Measurements from ENCODE around the gene TIRAP.
A peak's percentile ranks its signal among the peaks of the same experiment; 100 is the strongest.

TIRAP gene

DNA sequence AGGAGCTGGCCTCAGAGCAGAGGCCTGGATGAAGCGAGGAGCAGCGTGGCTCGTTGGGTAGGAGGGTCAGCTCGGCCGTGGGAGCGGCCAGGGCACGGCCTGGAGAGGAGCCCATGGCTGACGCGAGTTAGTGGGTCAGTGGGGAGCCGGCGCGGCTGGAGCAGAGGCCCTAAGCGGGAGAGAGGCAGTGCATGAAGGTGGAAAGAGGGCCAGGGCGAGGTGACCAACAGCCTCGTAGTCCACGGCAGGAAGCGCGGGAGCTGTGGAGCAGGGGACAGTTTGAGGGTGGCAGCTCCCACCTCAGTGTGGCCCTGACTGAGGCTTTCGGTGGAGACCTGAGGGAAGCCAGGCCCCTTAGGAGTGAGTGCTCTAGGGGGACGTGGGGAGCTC, 45.1 kb downstream of the TIRAP start:
- no peak overlapping the region for H3K9ac ChIP-seq (ENCODE audit: low read length)
- no peak overlapping the region for H3K23ac ChIP-seq (ENCODE audit: low read length)
- no peak overlapping the region for H4K8ac ChIP-seq (ENCODE audit: low read depth, low read length)
- H3K9me3 ChIP-seq (ENCODE audit: insufficient read depth, low read depth, low read length) = peaks cover 1% of the 10 kb centered on the region
- no peak overlapping the region for H4K91ac ChIP-seq (ENCODE audit: low read depth, low read length)
- H4K12ac ChIP-seq (ENCODE audit: low read depth, low read length) = no peak overlapping the region
- H3K36me3 ChIP-seq (ENCODE audit: control insufficient read depth in 1 of 2, insufficient read depth in 2 of 2, low read length in 2 of 2) = peaks cover 6% of the 10 kb centered on the region in 2 experiments
- peaks cover 5 to 7% of the 10 kb centered on the region in 2 experiments for H3K4me1 ChIP-seq (ENCODE audit: control insufficient read depth in 1 of 2, insufficient read depth in 2 of 2, low read length in 2 of 2)
- H3K4me2 ChIP-seq (ENCODE audit: low read length) = no peak overlapping the region
- H3K27me3 ChIP-seq (ENCODE audit: insufficient read depth, low read length) = no peaks in the 10 kb centered on the region
- no peak overlapping the region for H2AK5ac ChIP-seq (ENCODE audit: low read length)
- H3K79me2 ChIP-seq (ENCODE audit: control insufficient read depth, insufficient read depth, low read length, poor library complexity) = no peaks in the 10 kb centered on the region
- no peak overlapping the region for H2BK120ac ChIP-seq (ENCODE audit: insufficient read depth, low read length, poor library complexity)
- H2AFZ ChIP-seq (ENCODE audit: insufficient read depth, low read length, poor library complexity) = no peak overlapping the region
- H3K4ac ChIP-seq (ENCODE audit: low read depth, low read length) = no peak overlapping the region
- no peak overlapping the region for H3K27ac ChIP-seq (ENCODE audit: low read depth, low read length)
- H2BK5ac ChIP-seq (ENCODE audit: low read depth, low read length, poor library complexity) = no peak overlapping the region
- H2BK12ac ChIP-seq (ENCODE audit: low read length) = no peak overlapping the region
- no peak overlapping the region for H3K18ac ChIP-seq (ENCODE audit: low read length)
- no peak for DNase-seq
- no peaks in the 10 kb centered on the region for H3K79me1 ChIP-seq (ENCODE audit: low read length)
- WGBS (ENCODE audit: extremely low coverage, insufficient coverage, insufficient read length) = no CpG with 5 or more reads among the region's 20 CpGs
- H3K4me3 ChIP-seq (ENCODE audit: low read depth, low read length) = no peak overlapping the region
- H3K14ac ChIP-seq (ENCODE audit: low read length) = no peak overlapping the region

DNA sequence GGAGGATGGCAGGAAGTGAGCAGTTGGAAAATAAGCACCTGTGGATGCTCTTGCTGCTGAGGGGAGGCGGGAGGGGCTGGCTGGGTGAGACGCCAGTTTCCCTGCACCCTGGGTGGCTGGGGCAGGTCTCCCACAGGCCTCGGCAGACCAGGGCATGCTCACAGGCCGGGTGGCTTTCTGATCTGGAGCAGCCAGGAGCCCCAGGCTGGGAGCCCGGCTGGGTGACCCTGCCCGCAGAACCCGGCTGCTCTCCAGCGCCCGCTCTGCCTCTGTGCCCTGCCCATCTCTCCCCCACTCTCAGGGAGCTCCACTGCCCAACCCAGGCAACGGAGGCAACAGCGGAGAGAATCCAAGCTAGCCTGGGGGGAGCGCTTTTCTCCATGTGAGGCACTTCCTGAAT, 45.6 kb downstream of the TIRAP start:
- Histone ChIP-seq H2AK5ac (ENCODE audit: low read length) (no peak overlapping the region), H2BK12ac (ENCODE audit: low read length) (no peak overlapping the region), H3K14ac (ENCODE audit: low read length) (no peak overlapping the region), H3K4ac (ENCODE audit: low read depth, low read length) (no peak overlapping the region), H3K79me2 (ENCODE audit: control insufficient read depth, insufficient read depth, low read length, poor library complexity) (no peaks in the 10 kb centered on the region), H4K8ac (ENCODE audit: low read depth, low read length) (no peak overlapping the region), H2BK5ac (ENCODE audit: low read depth, low read length, poor library complexity) (no peak overlapping the region), H3K36me3 (ENCODE audit: control insufficient read depth in 1 of 2, insufficient read depth in 2 of 2, low read length in 2 of 2) (peaks cover 6% of the 10 kb centered on the region in 2 experiments), H3K23ac (ENCODE audit: low read length) (no peak overlapping the region), H3K18ac (ENCODE audit: low read length) (no peak overlapping the region), H4K91ac (ENCODE audit: low read depth, low read length) (no peak overlapping the region), H3K4me3 (ENCODE audit: low read depth, low read length) (no peak overlapping the region), H3K27me3 (ENCODE audit: insufficient read depth, low read length) (no peaks in the 10 kb centered on the region), H3K9me3 (ENCODE audit: insufficient read depth, low read depth, low read length) (peaks cover 1% of the 10 kb centered on the region), H3K79me1 (ENCODE audit: low read length) (no peaks in the 10 kb centered on the region), H4K12ac (ENCODE audit: low read depth, low read length) (no peak overlapping the region), H3K27ac (ENCODE audit: low read depth, low read length) (no peak overlapping the region), H3K4me1 (ENCODE audit: control insufficient read depth in 1 of 2, insufficient read depth in 2 of 2, low read length in 2 of 2) (peaks cover 8 to 11% of the 10 kb centered on the region in 2 experiments), H3K4me2 (ENCODE audit: low read length) (no peak overlapping the region), H2AFZ (ENCODE audit: insufficient read depth, low read length, poor library complexity) (no peak overlapping the region), H3K9ac (ENCODE audit: low read length) (no peak overlapping the region), H2BK120ac (ENCODE audit: insufficient read depth, low read length, poor library complexity) (peak overlapping the region; percentile 7)
- no CpG with 5 or more reads among the region's 12 CpGs for WGBS (ENCODE audit: extremely low coverage, insufficient coverage, insufficient read length)
- DNase-seq = no peak

GRCh38 chr11:126328938-126329643, 46.2 kb downstream of the TIRAP start:
- DNase-seq = no peak
- no peaks in the 10 kb centered on the region for H3K79me2 ChIP-seq (ENCODE audit: control insufficient read depth, insufficient read depth, low read length, poor library complexity)
- H3K36me3 ChIP-seq (ENCODE audit: control insufficient read depth in 1 of 2, insufficient read depth in 2 of 2, low read length in 2 of 2) = peaks cover 6% of the 10 kb centered on the region in 2 experiments
- H3K4me1 ChIP-seq (ENCODE audit: control insufficient read depth in 1 of 2, insufficient read depth in 2 of 2, low read length in 2 of 2) = peaks cover 9 to 16% of the 10 kb centered on the region in 2 experiments
- no CpG with 5 or more reads among the region's 9 CpGs for WGBS (ENCODE audit: extremely low coverage, insufficient coverage, insufficient read length)
- H4K8ac ChIP-seq (ENCODE audit: low read depth, low read length) = no peak overlapping the region
- peaks cover 1% of the 10 kb centered on the region for H3K9me3 ChIP-seq (ENCODE audit: insufficient read depth, low read depth, low read length)
- no peak overlapping the region for H3K23ac ChIP-seq (ENCODE audit: low read length)
- no peak overlapping the region for H2BK12ac ChIP-seq (ENCODE audit: low read length)
- no peak overlapping the region for H2AK5ac ChIP-seq (ENCODE audit: low read length)
- H3K79me1 ChIP-seq (ENCODE audit: low read length) = no peaks in the 10 kb centered on the region
- H3K4me2 ChIP-seq (ENCODE audit: low read length) = no peak overlapping the region
- H3K27me3 ChIP-seq (ENCODE audit: insufficient read depth, low read length) = no peaks in the 10 kb centered on the region
- no peak overlapping the region for H3K18ac ChIP-seq (ENCODE audit: low read length)
- H2BK120ac ChIP-seq (ENCODE audit: insufficient read depth, low read length, poor library complexity) = no peak overlapping the region
- no peak overlapping the region for H3K4me3 ChIP-seq (ENCODE audit: low read depth, low read length)
- no peak overlapping the region for H2AFZ ChIP-seq (ENCODE audit: insufficient read depth, low read length, poor library complexity)
- H4K12ac ChIP-seq (ENCODE audit: low read depth, low read length) = no peak overlapping the region
- H3K9ac ChIP-seq (ENCODE audit: low read length) = no peak overlapping the region
- H4K91ac ChIP-seq (ENCODE audit: low read depth, low read length) = no peak overlapping the region
- no peak overlapping the region for H3K14ac ChIP-seq (ENCODE audit: low read length)
- H2BK5ac ChIP-seq (ENCODE audit: low read depth, low read length, poor library complexity) = no peak overlapping the region
- H3K27ac ChIP-seq (ENCODE audit: low read depth, low read length) = no peak overlapping the region
- H3K4ac ChIP-seq (ENCODE audit: low read depth, low read length) = no peak overlapping the region

DNA sequence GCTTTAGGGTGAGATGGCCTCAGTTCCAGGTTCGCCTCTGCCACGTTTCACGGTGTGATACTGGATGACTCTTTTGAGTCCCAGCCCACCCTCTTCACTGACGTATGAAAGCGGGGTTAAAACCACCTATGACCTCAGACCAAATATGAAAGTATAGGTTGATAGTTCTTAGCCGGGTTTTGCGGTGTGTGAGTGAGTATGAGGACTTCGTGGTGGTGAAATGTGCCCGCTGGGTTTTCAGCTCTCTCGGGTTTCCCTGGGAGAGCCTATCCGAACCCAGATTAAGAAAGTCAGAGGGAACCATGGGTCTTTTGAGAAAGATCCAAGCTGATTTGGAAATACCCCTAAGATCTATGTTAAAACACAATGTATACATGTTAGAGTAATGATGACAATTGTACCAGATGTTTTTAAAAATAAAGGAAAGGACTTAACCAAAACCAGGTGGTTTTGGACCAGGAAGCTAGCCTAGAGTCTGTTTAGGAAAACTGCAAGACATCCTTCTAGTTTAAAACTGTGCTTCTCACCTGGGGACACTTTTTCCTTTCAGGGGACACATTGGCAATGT, 46.8 kb downstream of the TIRAP start:
- Histone ChIP-seq H2BK12ac (ENCODE audit: low read length) (no peak overlapping the region), H3K4ac (ENCODE audit: low read depth, low read length) (no peak overlapping the region), H3K27me3 (ENCODE audit: insufficient read depth, low read length) (no peaks in the 10 kb centered on the region), H3K4me1 (ENCODE audit: control insufficient read depth in 1 of 2, insufficient read depth in 2 of 2, low read length in 2 of 2) (peaks cover 9 to 16% of the 10 kb centered on the region in 2 experiments), H3K18ac (ENCODE audit: low read length) (no peak overlapping the region), H2BK5ac (ENCODE audit: low read depth, low read length, poor library complexity) (no peak overlapping the region), H2AK5ac (ENCODE audit: low read length) (no peak overlapping the region), H3K79me1 (ENCODE audit: low read length) (no peaks in the 10 kb centered on the region), H4K91ac (ENCODE audit: low read depth, low read length) (no peak overlapping the region), H4K12ac (ENCODE audit: low read depth, low read length) (no peak overlapping the region), H2BK120ac (ENCODE audit: insufficient read depth, low read length, poor library complexity) (no peak overlapping the region), H3K9ac (ENCODE audit: low read length) (no peak overlapping the region), H3K27ac (ENCODE audit: low read depth, low read length) (no peak overlapping the region), H3K14ac (ENCODE audit: low read length) (no peak overlapping the region), H3K4me2 (ENCODE audit: low read length) (no peak overlapping the region), H4K8ac (ENCODE audit: low read depth, low read length) (no peak overlapping the region), H3K36me3 (ENCODE audit: control insufficient read depth in 1 of 2, insufficient read depth in 2 of 2, low read length in 2 of 2) (peaks cover 6% of the 10 kb centered on the region in 2 experiments), H3K4me3 (ENCODE audit: low read depth, low read length) (no peak overlapping the region), H3K9me3 (ENCODE audit: insufficient read depth, low read depth, low read length) (peaks cover 1% of the 10 kb centered on the region), H3K23ac (ENCODE audit: low read length) (no peak overlapping the region), H2AFZ (ENCODE audit: insufficient read depth, low read length, poor library complexity) (no peak overlapping the region), H3K79me2 (ENCODE audit: control insufficient read depth, insufficient read depth, low read length, poor library complexity) (no peaks in the 10 kb centered on the region)
- DNase-seq = no peak
- no CpG with 5 or more reads among the region's 11 CpGs for WGBS (ENCODE audit: extremely low coverage, insufficient coverage, insufficient read length)

All from trophoblast cell (in vitro differentiated cells and primary cell).